ENCODE measurements around the gene FBN2.

DNA sequence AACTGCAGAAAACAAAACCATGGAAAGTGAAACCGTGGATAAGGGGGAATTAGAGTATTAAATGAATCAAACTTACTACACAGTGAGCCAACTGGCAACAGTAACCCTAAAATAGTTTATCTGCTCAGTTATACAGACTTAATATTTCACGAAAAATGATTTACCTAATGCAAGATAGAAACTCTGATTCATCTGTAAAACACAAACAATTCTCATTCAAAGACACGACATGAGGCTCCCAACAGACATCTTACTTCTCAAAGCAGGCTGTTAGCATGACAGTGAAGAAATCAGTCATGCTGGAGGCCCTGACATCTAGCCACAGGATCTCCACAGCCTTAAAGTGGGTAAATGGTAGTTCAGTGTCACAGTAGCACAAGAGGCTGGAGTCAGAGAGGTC is 131.2 kb downstream of the FBN2 start:
- no peak for TF ChIP-seq POLR2A (IDR thresholded peaks at IDR 0.05)
- TF ChIP-seq, protein P1, sequence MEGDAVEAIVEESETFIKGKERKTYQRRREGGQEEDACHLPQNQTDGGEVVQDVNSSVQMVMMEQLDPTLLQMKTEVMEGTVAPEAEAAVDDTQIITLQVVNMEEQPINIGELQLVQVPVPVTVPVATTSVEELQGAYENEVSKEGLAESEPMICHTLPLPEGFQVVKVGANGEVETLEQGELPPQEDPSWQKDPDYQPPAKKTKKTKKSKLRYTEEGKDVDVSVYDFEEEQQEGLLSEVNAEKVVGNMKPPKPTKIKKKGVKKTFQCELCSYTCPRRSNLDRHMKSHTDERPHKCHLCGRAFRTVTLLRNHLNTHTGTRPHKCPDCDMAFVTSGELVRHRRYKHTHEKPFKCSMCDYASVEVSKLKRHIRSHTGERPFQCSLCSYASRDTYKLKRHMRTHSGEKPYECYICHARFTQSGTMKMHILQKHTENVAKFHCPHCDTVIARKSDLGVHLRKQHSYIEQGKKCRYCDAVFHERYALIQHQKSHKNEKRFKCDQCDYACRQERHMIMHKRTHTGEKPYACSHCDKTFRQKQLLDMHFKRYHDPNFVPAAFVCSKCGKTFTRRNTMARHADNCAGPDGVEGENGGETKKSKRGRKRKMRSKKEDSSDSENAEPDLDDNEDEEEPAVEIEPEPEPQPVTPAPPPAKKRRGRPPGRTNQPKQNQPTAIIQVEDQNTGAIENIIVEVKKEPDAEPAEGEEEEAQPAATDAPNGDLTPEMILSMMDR (IDR thresholded peaks at IDR 0.05), result no peak
